K562 (cell line): Measurements from ENCODE around the gene UBE2G2. TPM values are rescaled to one million over a fixed set of nuclear protein-coding genes. Genes with fewer than 3 reads are reported as not detected.

Source experiments
- ATAC-seq: fragments of 200-7000 bp; cut with Tn5 transposase; 3 replicates; pipeline ENCODE4 v1.9.1; 2020; ENCODE audit warnings: moderate library complexity
- BruUV-seq: library from RNA; stranded (reverse); fragments of 400-500 nt; replicated peaks from 2 replicates; lab custom pipeline; 2021; lab: Mats Ljungman, UMichigan
- CTCF ChIA-PET: fragments of 300-600 bp; formaldehyde crosslinking; extraction: SDS; loops from one replicate; lab custom pipeline; 2021; ENCODE audit warnings: low intra/inter-chr PET ratio; lab: Yijun Ruan, JAX
- POLR2A ChIA-PET: fragments of 300-600, 350-650 bp; sonication (Branson Sonifier 250); formaldehyde crosslinking; extraction: SDS; loops from one replicate; lab custom pipeline; 2021; ENCODE audit warnings: antibody characterized with exemption, inconsistent platforms; lab: Yijun Ruan, JAX
- DNase-seq, 4 experiments: peaks; one replicate each; pipeline versions ENCODE4 v3.0.0 to v3.0.0-alpha.2; 2011 to 2018; ENCODE audit warnings: low spot score in 3 of 4, mixed read lengths in 3 of 4; ENCODE audit errors: extremely low read depth in 1 of 4
- FAIRE-seq: peaks from 2 replicates; lab custom pipeline; 2011; peaks lifted over from hg19 to GRCh38; lab: Jason Lieb, UNC
- H2AFZ ChIP-seq: 2 replicates; pipeline ENCODE4 v1.6.0; 2011; ENCODE audit warnings: low read depth, low read length, control low read depth, inconsistent platforms
- H3K27ac ChIP-seq: fragments of 200-600 bp; 3 replicates; pipeline ENCODE4 v1.8.0; 2011; ENCODE audit warnings: low read depth, mild to moderate bottlenecking, control low read depth, inconsistent platforms, low read length, moderate library complexity, mixed read lengths; ENCODE audit errors: extremely low read depth
- H3K27me3 ChIP-seq, 2 experiments: fragments of 300-600 bp in 1 of 2; 2 replicates in 1 of 2; 3 replicates in 1 of 2; pipeline versions ENCODE4 v1.6.0 to v1.8.0; 2011; ENCODE audit warnings: inconsistent platforms in 2 of 2, low read length in 2 of 2, mild to moderate bottlenecking in 1 of 2, mixed read lengths in 1 of 2, moderate library complexity in 1 of 2; ENCODE audit not compliant: control insufficient read depth in 2 of 2, insufficient read depth in 2 of 2
- H3K36me3 ChIP-seq: fragments of 300-600 bp; 3 replicates; pipeline ENCODE4 v1.8.0; 2011; ENCODE audit warnings: mild to moderate bottlenecking, low read length, inconsistent platforms; ENCODE audit not compliant: control insufficient read depth, insufficient read depth
- H3K4me1 ChIP-seq, 2 experiments: fragments of 200-600 bp in 1 of 2; replicated peaks in 1 of 2; 2 replicates in 1 of 2; 3 replicates in 1 of 2; pipeline versions ENCODE4 v1.5.1 to v1.8.0; 2011; ENCODE audit warnings: inconsistent platforms in 2 of 2, low read length in 2 of 2, mild to moderate bottlenecking in 1 of 2, mixed read lengths in 1 of 2, moderate library complexity in 1 of 2; ENCODE audit not compliant: control insufficient read depth in 2 of 2, insufficient read depth in 2 of 2
- H3K4me2 ChIP-seq: 2 replicates; pipeline ENCODE4 v1.6.1; 2011; ENCODE audit warnings: low read length, control low read depth, inconsistent platforms, mixed read lengths; ENCODE audit not compliant: insufficient read depth
- H3K4me3 ChIP-seq: fragments of 200-600 bp; sonication (generic), shearing (Covaris generic); 2 replicates; pipeline ENCODE4 v1.5.1; 2016; ENCODE audit warnings: control low read depth, inconsistent platforms
- H3K79me2 ChIP-seq: fragments of 200-600 bp; 3 replicates; pipeline ENCODE4 v1.8.0; 2011; ENCODE audit warnings: low read length, inconsistent platforms; ENCODE audit not compliant: control insufficient read depth, insufficient read depth
- H3K9ac ChIP-seq, 2 experiments: 2 replicates each; pipeline versions ENCODE4 v1.6.0 to v1.6.1; 2011; ENCODE audit warnings: low read depth in 2 of 2, low read length in 2 of 2, control low read depth in 1 of 2, inconsistent platforms in 1 of 2, mild to moderate bottlenecking in 1 of 2, mixed read lengths in 1 of 2; ENCODE audit not compliant: insufficient read depth in 1 of 2
- H3K9me1 ChIP-seq: one replicate; pipeline ENCODE4 v1.6.0; 2011; ENCODE audit warnings: inconsistent platforms, mild to moderate bottlenecking, low read length, moderate library complexity; ENCODE audit not compliant: control insufficient read depth, insufficient read depth
- H3K9me3 ChIP-seq: replicated peaks from 2 replicates; pipeline ENCODE4 v1.5.1; 2011; ENCODE audit warnings: low read depth, low read length, inconsistent platforms; ENCODE audit not compliant: control insufficient read depth, insufficient read depth
- H4K20me1 ChIP-seq: replicated peaks from 2 replicates; pipeline ENCODE4 v1.6.1; 2011; ENCODE audit warnings: low read length, inconsistent platforms, mixed read lengths; ENCODE audit not compliant: control insufficient read depth, insufficient read depth
- CGGBP1 ChIP-seq: fragments of 250-450 bp; sonication (Bioruptor Pico); IDR thresholded peaks from 2 replicates; pipeline ENCODE4 v1.9.0; 2021; ENCODE audit warnings: mild to moderate bottlenecking
- MAFG ChIP-seq: fragments of 450-650 bp; conservative IDR thresholded peaks from 2 replicates; pipeline ENCODE4 v1.6.1; 2016; ENCODE audit warnings: missing genetic modification characterization, missing compliant biosample characterization
- MAFK ChIP-seq: IDR thresholded peaks from 2 replicates; pipeline ENCODE4 v1.6.1; 2011; ENCODE audit warnings: low read length, improper control_type of control experiment
- NCOA4 ChIP-seq: fragments of 450-650 bp; IDR thresholded peaks from 2 replicates; pipeline ENCODE4 v1.6.1; 2018; ENCODE audit warnings: mild to moderate bottlenecking; ENCODE audit not compliant: partially characterized antibody
- RAD21 ChIP-seq, 2 experiments: fragments of 250-450 bp in 1 of 2; fragments of 450-650 bp in 1 of 2; sonication (Bioruptor Pico) in 1 of 2; formaldehyde crosslinking in 1 of 2; IDR thresholded peaks in 1 of 2; conservative IDR thresholded peaks in 1 of 2; 2 replicates each; pipeline versions ENCODE4 v1.4.0 to v1.8.0; 2020 to 2022; ENCODE audit warnings: mild to moderate bottlenecking in 2 of 2, moderate library complexity in 1 of 2
- RBM15 ChIP-seq: fragments of 200-400 bp; formaldehyde crosslinking; IDR thresholded peaks from 2 replicates; pipeline ENCODE4 v1.6.1; 2018; ENCODE audit warnings: mild to moderate bottlenecking, low read length, moderate library complexity; ENCODE audit not compliant: insufficient read depth
- SMC3 ChIP-seq: conservative IDR thresholded peaks from 2 replicates; pipeline ENCODE4 v1.6.1; 2011; ENCODE audit warnings: low read depth, low read length, improper control_type of control experiment; ENCODE audit not compliant: insufficient read depth
- ZNF445 ChIP-seq: fragments of 250-450 bp; sonication (Bioruptor Pico); IDR thresholded peaks from 2 replicates; pipeline ENCODE4 v1.4.0; 2020; ENCODE audit warnings: low read depth, mild to moderate bottlenecking, moderate library complexity
- WGBS: fragments of 100-300 bp; shearing (Covaris generic); methylation state at CpG from one replicate; pipeline ENCODE4 v1.1.6; 2016; ENCODE audit warnings: low coverage, mixed read lengths; ENCODE audit not compliant: insufficient coverage; ENCODE audit errors: missing lambda C conversion rate; 5-methylcytosine and 5-hydroxymethylcytosine counted together
- in situ Hi-C: fragments of 300-500 bp; cut with MboI; formaldehyde crosslinking; loops from 4 replicates; pipeline ENCODE4 v1.15.0; 2018; ENCODE audit warnings: inconsistent platforms, mixed read lengths
- intact Hi-C: fragments of 100-400 bp; cut with micrococcal nuclease; formaldehyde crosslinking; loops from 2 replicates; pipeline ENCODE4 v1.14.2; 2022
- polyA plus RNA-seq, 8 experiments: library from polyadenylated mRNA; depleted of rRNA in 4 of 8; stranded (reverse) in 5 of 8; unstranded in 3 of 8; fragments of >200 nt; fragmentation: Nextera tagmentation in 2 of 8; fragmentation: Illumina TruSeq in 1 of 8; extraction: Ambion mirVana in 2 of 8; extraction: Trizol in 1 of 8; gene quantifications; 2 replicates each; pipeline versions ENCODE4 v1.2.1 to v1.2.3, GENCODE V29; 2011 to 2014; ENCODE audit warnings: inconsistent platforms in 1 of 8, missing spikeins in 1 of 8
- total RNA-seq, 7 experiments: library from RNA; depleted of rRNA in 6 of 7; stranded (reverse); fragments of >200 nt in 6 of 7; fragmentation: Illumina TruSeq in 2 of 7; extraction: Trizol in 2 of 7; gene quantifications; 2 replicates each; pipeline versions ENCODE4 v1.2.1 to v1.2.3, GENCODE V29; 2011 to 2021; ENCODE audit warnings: low replicate concordance in 1 of 7
- TF ChIP-seq, protein P1 (sequence below), 3 experiments: IDR thresholded peaks in 2 of 3; conservative IDR thresholded peaks in 1 of 3; 2 replicates each; pipeline ENCODE4 v1.5.1; 2011 to 2012; ENCODE audit warnings: low read length in 3 of 3, mild to moderate bottlenecking in 3 of 3, control low read depth in 2 of 3, improper control_type of control experiment in 1 of 3, inconsistent platforms in 1 of 3, low read depth in 1 of 3, mixed read lengths in 1 of 3, moderate library complexity in 1 of 3; ENCODE audit not compliant: insufficient read depth in 2 of 3

The UBE2G2 gene
- total and polyA plus RNA-seq, 9 of the 15 experiments (the other 6 are each of a cell fraction or from before 2014, with no cell fraction given): 47.5 to 225 (median 140) TPM

DNA sequence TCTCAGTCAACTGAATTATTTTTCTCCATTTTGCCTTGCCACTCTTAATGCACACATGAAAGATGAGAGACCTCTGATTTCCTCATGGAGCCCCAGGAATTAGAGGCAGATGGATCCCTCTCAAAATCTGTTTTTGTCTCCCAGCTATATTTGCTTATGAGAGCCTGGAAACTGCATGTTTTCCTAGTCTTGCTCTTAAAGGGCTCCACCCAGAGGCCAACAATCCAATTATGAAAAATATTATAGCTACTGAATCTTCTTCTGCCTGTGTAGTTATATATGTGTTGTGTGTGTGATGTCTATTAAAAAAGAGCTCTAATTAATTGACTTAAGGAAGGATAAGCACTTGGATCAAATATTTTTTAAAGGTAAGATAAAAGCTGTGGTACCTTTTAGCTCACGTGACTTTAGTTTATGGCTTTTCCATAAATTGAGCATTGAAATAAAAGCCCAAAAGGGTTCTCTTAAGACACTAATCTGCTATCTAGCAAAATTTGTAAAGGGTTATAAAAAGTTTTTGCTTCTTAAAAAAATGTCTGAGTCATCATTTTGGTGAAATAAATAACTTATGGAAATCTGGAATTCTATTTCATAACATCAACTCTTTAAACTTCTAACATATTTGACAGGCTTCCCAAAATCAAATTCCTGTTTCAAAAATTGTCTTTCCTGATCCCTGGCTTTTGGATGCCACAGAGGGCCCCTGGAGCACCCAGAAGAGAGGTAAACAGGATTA lies 59.0 kb downstream of the UBE2G2 start:
- 0% methylated on average over 1 of the region's 1 CpG for WGBS
- Histone ChIP-seq H4K20me1 (0 out of 2 replicates have a peak, but pooled peaks cover 5% of the 10 kb centered on the region), H3K9me3 (no peaks in the 10 kb centered on the region; the same call in 1 of the 2 replicates), H3K9me1 (no peaks in the 10 kb centered on the region), H3K27ac (no peak overlapping the region), H3K79me2 (no peaks in the 10 kb centered on the region), H3K4me2 (no peak overlapping the region), H2AFZ (no peak overlapping the region), H3K36me3 (no peaks in the 10 kb centered on the region), H3K9ac (no peak overlapping the region), H3K4me1 (no peaks in the 10 kb centered on the region), H3K4me3 (no peak overlapping the region), H3K27me3 (peaks cover 26 to 31% of the 10 kb centered on the region in 2 experiments)
- no TSS peak for BruUV-seq
- CTCF ChIA-PET: interaction anchor here (0.6 to 1.3 kb wide), 5 partner anchors 69 to 238 kb away, joined by 3 to 5 read pairs (median 3); no protein-coding TSS in a partner anchor
- in situ Hi-C loops: loop anchor here (5.0 kb wide), 1 partner anchor 225 kb away; no protein-coding TSS in a partner anchor
- POLR2A ChIA-PET: interaction anchor here (0.5 to 1.7 kb wide), 6 partner anchors 11 to 226 kb away, joined by 3 to 5 read pairs (median 3); partner anchors contain the start of gene KRTAP12-4
- ATAC-seq (0 out of 3 replicates have a peak, but pooled peaks have one; percentile 50), FAIRE-seq (no peak), DNase-seq (peak in 1 of 4 experiments; percentile 41)
- intact Hi-C loops: loop anchor here (1.0 kb wide), 1 partner anchor 232 kb away; no protein-coding TSS in a partner anchor
- peak; percentile 75 for TF ChIP-seq MAFG (tag)
- TF ChIP-seq NCOA4: no peak
- no peak for TF ChIP-seq CGGBP1 (CRISPR knock-in tag)
- TF ChIP-seq SMC3: peak; percentile 39; the same call in 1 of the 2 replicates
- TF ChIP-seq, protein P1, sequence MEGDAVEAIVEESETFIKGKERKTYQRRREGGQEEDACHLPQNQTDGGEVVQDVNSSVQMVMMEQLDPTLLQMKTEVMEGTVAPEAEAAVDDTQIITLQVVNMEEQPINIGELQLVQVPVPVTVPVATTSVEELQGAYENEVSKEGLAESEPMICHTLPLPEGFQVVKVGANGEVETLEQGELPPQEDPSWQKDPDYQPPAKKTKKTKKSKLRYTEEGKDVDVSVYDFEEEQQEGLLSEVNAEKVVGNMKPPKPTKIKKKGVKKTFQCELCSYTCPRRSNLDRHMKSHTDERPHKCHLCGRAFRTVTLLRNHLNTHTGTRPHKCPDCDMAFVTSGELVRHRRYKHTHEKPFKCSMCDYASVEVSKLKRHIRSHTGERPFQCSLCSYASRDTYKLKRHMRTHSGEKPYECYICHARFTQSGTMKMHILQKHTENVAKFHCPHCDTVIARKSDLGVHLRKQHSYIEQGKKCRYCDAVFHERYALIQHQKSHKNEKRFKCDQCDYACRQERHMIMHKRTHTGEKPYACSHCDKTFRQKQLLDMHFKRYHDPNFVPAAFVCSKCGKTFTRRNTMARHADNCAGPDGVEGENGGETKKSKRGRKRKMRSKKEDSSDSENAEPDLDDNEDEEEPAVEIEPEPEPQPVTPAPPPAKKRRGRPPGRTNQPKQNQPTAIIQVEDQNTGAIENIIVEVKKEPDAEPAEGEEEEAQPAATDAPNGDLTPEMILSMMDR (IDR thresholded peaks at IDR 0.05 in 2 of 3, conservative IDR thresholded peaks at IDR 0.05 in 1 of 3; ENCODE audit: insufficient read depth in 2 of 3, low read depth in 1 of 3, low read length in 3 of 3): peak; percentile 29 to 67 (median 35); a peak in 4 of 6 replicates
- peak; percentile 76 for TF ChIP-seq MAFK
- TF ChIP-seq ZNF445 (CRISPR knock-in tag): no peak
- TF ChIP-seq RBM15: no peak
- peak; percentile 64 to 79 for TF ChIP-seq RAD21 (CRISPR knock-in tag; conservative IDR thresholded peaks at IDR 0.05 in 1 of 2, IDR thresholded peaks at IDR 0.05 in 1 of 2)
